Measurements from ENCODE around the gene HDAC9. TPM values are rescaled to one million over a fixed set of nuclear protein-coding genes. Genes with fewer than 3 reads are reported as not detected.

Gene HDAC9
- polyA plus RNA-seq, 2 of the 4 experiments (the other 2 are of a cell fraction) = 0.05 to 0.26 TPM

DNA sequence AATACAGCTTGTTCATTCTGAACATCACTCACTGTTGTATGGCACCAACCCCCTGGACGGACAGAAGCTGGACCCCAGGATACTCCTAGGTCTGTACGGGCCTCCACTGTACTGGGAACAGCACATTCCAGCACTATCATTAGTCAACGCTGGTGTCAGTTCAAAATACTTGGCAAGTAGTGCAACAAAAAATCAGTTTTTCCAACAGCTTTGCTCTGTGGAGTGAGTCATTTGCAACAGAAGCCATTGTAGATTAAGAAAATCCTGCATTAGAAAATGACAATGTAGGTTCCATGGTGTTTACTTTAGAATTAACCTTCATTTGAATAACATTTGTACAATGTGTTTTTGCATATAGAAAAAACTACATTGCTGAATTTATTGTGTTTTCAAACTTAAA, 266.6 kb downstream of the HDAC9 start (continued):
- no peak for TF ChIP-seq EHMT2 (IDR thresholded peaks at IDR 0.05; ENCODE audit: low read depth)
- TF ChIP-seq RAD21 (conservative IDR thresholded peaks at IDR 0.05 in 1 of 2, IDR thresholded peaks at IDR 0.05 in 1 of 2) = no peak
- TF ChIP-seq KDM1A (IDR thresholded peaks at IDR 0.05; ENCODE audit: low read depth) = no peak
- no peak for TF ChIP-seq CTCF (IDR thresholded peaks at IDR 0.05)

DNA sequence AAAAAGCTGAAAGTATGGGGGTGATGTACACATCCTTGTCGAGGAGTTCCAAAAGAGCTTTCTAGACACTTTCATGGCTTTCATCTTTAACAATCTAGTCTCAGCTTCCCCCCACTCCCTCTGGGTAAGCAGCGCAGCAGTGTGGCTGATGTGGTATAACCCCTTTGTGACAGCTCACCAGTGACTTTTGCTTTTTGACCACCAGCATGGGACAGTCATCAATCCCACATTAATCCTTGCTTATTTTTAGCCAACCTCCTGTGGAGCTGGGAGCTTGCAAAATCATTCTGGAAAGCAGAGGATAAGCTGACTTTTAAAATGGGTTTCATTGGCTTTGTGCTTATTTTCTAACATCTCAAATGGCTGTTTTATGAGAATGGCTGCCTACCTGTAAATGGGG, 272.7 kb downstream of the HDAC9 start:
- 44% methylated on average over 2 of the region's 2 CpGs for WGBS (ENCODE audit: missing lambda C conversion rate)
- TF ChIP-seq PHF8 (IDR thresholded peaks at IDR 0.05; ENCODE audit: borderline replicate concordance, low read depth) (no peak), ZC3H11A (IDR thresholded peaks at IDR 0.05) (no peak), KDM1A (IDR thresholded peaks at IDR 0.05; ENCODE audit: low read depth) (no peak), ZNF302 (CRISPR knock-in tag; IDR thresholded peaks at IDR 0.05) (no peak), HEYL (CRISPR knock-in tag; IDR thresholded peaks at IDR 0.05) (no peak), FOSB (CRISPR knock-in tag; IDR thresholded peaks at IDR 0.05) (no peak), SREBF2 (IDR thresholded peaks at IDR 0.05) (no peak), CBX8 (IDR thresholded peaks at IDR 0.05) (no peak), SMC3 (IDR thresholded peaks at IDR 0.05) (no peak), EHF (CRISPR knock-in tag; IDR thresholded peaks at IDR 0.05) (no peak)
- TF ChIP-seq, protein P1, sequence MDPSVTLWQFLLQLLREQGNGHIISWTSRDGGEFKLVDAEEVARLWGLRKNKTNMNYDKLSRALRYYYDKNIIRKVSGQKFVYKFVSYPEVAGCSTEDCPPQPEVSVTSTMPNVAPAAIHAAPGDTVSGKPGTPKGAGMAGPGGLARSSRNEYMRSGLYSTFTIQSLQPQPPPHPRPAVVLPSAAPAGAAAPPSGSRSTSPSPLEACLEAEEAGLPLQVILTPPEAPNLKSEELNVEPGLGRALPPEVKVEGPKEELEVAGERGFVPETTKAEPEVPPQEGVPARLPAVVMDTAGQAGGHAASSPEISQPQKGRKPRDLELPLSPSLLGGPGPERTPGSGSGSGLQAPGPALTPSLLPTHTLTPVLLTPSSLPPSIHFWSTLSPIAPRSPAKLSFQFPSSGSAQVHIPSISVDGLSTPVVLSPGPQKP (IDR thresholded peaks at IDR 0.05; ENCODE audit: low read depth, low read length) = no peak
- TF ChIP-seq, protein P2, sequence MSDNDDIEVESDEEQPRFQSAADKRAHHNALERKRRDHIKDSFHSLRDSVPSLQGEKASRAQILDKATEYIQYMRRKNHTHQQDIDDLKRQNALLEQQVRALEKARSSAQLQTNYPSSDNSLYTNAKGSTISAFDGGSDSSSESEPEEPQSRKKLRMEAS (IDR thresholded peaks at IDR 0.05) = no peak
- POLR2A ChIA-PET = no interaction called here
- FAIRE-seq = no peak
- Histone ChIP-seq H3K4me3 (no peak overlapping the region), H3K4me1 (no peaks in the 10 kb centered on the region), H3K4me2 (no peak overlapping the region), H3K9me3 (no peaks in the 10 kb centered on the region), H3K27ac (no peak overlapping the region)
- no peak for ATAC-seq
- no peak for DNase-seq (ENCODE audit: low read depth in 1 of 2, low spot score in 1 of 2)
- CTCF ChIA-PET = no interaction called here

GRCh38 chr7:18770154-18770811, 274.7 kb downstream of the HDAC9 start:
- Histone ChIP-seq H3K27ac (no peak overlapping the region), H3K4me3 (no peak overlapping the region), H3K4me2 (no peak overlapping the region), H3K4me1 (no peaks in the 10 kb centered on the region), H3K9me3 (no peaks in the 10 kb centered on the region)
- ATAC-seq (no peak), FAIRE-seq (no peak), DNase-seq (ENCODE audit: low read depth in 1 of 2, low spot score in 1 of 2) (no peak)
- CTCF ChIA-PET = interaction anchor here (0.6 to 1.4 kb wide), 2 partner anchors 35 to 77 kb away, joined by 3 read pairs; no protein-coding TSS in a partner anchor
- TF ChIP-seq CBX8 (IDR thresholded peaks at IDR 0.05) = no peak
- no peak for TF ChIP-seq JUNB (IDR thresholded peaks at IDR 0.05)
- TF ChIP-seq, protein P1 (IDR thresholded peaks at IDR 0.05; ENCODE audit: low read depth, low read length) = no peak
- TF ChIP-seq BHLHE40 (IDR thresholded peaks at IDR 0.05; ENCODE audit: low read depth, low read length) = no peak
- TF ChIP-seq CBX2 (IDR thresholded peaks at IDR 0.05; ENCODE audit: borderline replicate concordance, low read depth) = no peak
- TF ChIP-seq MYC (IDR thresholded peaks at IDR 0.05; ENCODE audit: borderline replicate concordance, low read length) = no peak
- TF ChIP-seq, protein P3, sequence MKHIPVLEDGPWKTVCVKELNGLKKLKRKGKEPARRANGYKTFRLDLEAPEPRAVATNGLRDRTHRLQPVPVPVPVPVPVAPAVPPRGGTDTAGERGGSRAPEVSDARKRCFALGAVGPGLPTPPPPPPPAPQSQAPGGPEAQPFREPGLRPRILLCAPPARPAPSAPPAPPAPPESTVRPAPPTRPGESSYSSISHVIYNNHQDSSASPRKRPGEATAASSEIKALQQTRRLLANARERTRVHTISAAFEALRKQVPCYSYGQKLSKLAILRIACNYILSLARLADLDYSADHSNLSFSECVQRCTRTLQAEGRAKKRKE (CRISPR knock-in tag; IDR thresholded peaks at IDR 0.05; ENCODE audit: low read depth) = no peak
- POLR2A ChIA-PET = no interaction called here
- WGBS (ENCODE audit: missing lambda C conversion rate) = 46% methylated on average over 7 of the region's 7 CpGs
